Right cardiac atrium (tissue), 5 donors: ENCODE data around the gene SLC15A3. TPM values are rescaled to one million over a fixed set of nuclear protein-coding genes. Genes with fewer than 3 reads are reported as not detected.

Experiments
- ATAC-seq, 2 donors: fragments of 200-7000 bp; cut with Tn5 transposase; one replicate each; pipeline versions ENCODE4 v1.8.0 to v1.9.1; 2020; ENCODE audit warnings: moderate library complexity in 2 of 2, mild to moderate bottlenecking in 1 of 2
- DNase-seq, 3 donors: peaks; one replicate each; pipeline ENCODE4 v3.0.0-alpha.2; 2020
- H3K27ac ChIP-seq: one replicate; pipeline ENCODE4 v1.5.1; 2013; ENCODE audit warnings: mild to moderate bottlenecking, low read length, control low read depth, moderate library complexity
- H3K27me3 ChIP-seq: one replicate; pipeline ENCODE4 v1.6.1; 2013; ENCODE audit not compliant: control insufficient read depth, insufficient read depth
- H3K4me1 ChIP-seq: one replicate; pipeline ENCODE4 v1.6.1; 2013; ENCODE audit warnings: low read length; ENCODE audit not compliant: control insufficient read depth, insufficient read depth
- H3K4me3 ChIP-seq: one replicate; pipeline ENCODE4 v1.5.1; 2013; ENCODE audit warnings: low read length, control low read depth
- H3K9me3 ChIP-seq: one replicate; pipeline ENCODE4 v1.6.1; 2013; ENCODE audit warnings: low read length; ENCODE audit not compliant: control insufficient read depth
- WGBS: extraction: QIAGEN DNeasy Blood & Tissue Kit; methylation state at CpG from one replicate; pipeline ENCODE4 v1.1.7; 2013; 5-methylcytosine and 5-hydroxymethylcytosine counted together
- intact Hi-C, 4 donors: fragments of 100-400 bp; cut with DNase I; formaldehyde crosslinking; loops; one replicate each; pipeline versions ENCODE4 v1.11.0 to v1.14.0; 2022 to 2023
- polyA plus RNA-seq: library from polyadenylated mRNA; stranded (reverse); fragments of 200-250 nt; gene quantifications from one replicate; pipeline ENCODE4 v1.2.3, GENCODE V29; 2013
- total RNA-seq, 4 donors: library from RNA; stranded (reverse); fragmentation: NEBNext Ultra II Directional; extraction: Animal tissue kit (Norgen Biotek cat#: 25700); gene quantifications; one replicate each; pipeline ENCODE4 v1.2.1, GENCODE V29; 2021
- donor health status: healthy with polysubstance abuse.
- donor health status: DM: no; HTN: yes; CAD: no.
- donor health status: DM: no; HTN: no; CAD: no.
- donor health status: DM: no; HTN: yes; CAD: no; lungs with severe emphysema.
- donor health status: DM: yes; HTN: yes; CAD: no.

The SLC15A3 gene
- total and polyA plus RNA-seq, 5 donors = 17.4 to 24.7 (median 23.2) TPM

DNA sequence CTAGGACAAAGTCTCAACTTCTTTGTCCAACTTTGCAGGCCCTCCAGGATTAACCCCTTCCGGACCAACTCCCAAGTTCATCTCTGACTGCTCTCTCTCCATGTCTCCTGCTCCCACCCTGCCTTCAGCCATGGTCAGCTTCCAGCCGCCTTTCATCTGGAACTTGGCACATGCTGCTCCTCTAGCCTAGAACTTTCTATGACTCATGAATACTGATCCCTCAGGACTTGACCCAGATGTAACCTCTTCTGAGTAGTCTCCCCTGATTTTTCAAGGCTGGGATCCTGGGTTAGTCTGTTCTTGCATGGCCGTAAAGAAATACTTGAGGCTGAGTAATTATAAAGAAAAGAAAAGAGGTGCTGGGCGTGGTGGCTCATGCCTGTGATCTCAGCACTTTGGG is 5.2 kb upstream of the SLC15A3 start:
- ATAC-seq = peak in 1 of 2 donors; percentile 11
- intact Hi-C loops = no loop called here
- WGBS = 81% methylated on average over 4 of the region's 4 CpGs

DNA sequence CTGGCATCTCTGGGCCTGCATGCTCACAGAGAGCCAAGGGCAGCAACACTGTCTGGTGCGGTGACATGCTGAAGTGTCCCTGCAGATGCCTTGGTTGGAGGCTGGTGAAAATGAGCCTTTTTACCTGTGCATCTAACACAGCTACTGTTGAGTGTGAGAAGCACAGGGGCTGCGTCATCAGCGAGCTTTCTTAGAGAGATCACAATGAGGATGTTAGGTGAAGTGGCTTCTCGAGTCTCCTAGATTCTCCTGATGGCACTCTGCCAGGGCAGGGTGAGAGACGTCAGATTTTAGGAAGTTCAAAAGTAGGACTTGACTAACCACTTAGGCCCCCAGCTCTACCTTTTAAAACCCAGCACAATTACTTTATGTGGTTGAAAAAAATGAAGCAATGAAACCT is 3.6 kb upstream of the SLC15A3 start:
- 47% methylated on average over 5 of the region's 5 CpGs for WGBS
- intact Hi-C loops = no loop called here
- Histone ChIP-seq H3K27me3 (no peaks in the 10 kb centered on the region), H3K9me3 (no peaks in the 10 kb centered on the region), H3K4me3 (no peak overlapping the region), H3K4me1 (no peaks in the 10 kb centered on the region), H3K27ac (no peak overlapping the region)
- DNase-seq (no peak), ATAC-seq (no peak)

More for the DNA sequence above, 5.2 kb upstream of the SLC15A3 start:
- Histone ChIP-seq H3K4me3 (no peak overlapping the region), H3K4me1 (no peaks in the 10 kb centered on the region), H3K9me3 (no peaks in the 10 kb centered on the region), H3K27me3 (no peaks in the 10 kb centered on the region), H3K27ac (no peak overlapping the region)
- peak in 1 of 3 donors; percentile 62 for DNase-seq

DNA sequence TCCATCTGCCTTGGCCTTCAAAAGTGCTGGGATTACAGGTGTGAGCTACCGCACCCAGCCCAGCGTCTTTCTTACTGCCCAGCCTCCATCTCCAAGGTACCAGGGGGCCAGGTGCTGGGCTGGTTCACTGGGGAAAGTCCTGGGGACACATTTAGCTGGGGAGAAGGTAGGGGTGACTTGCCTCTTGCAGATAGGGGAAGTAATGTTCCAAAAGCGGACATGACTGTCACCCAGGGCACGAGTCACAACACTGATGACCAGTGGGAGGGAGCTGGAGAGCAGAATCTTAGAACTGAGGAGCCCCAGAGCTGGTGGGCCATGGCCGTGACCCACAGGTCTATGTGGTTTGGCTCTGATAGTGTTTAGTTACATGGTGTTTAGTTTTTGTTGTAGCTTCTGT is 2.4 kb upstream of the SLC15A3 start:
- intact Hi-C loops = no loop called here
- 81% methylated on average over 5 of the region's 5 CpGs for WGBS
- Histone ChIP-seq H3K9me3 (no peaks in the 10 kb centered on the region), H3K27me3 (no peaks in the 10 kb centered on the region), H3K4me3 (no peak overlapping the region), H3K4me1 (no peaks in the 10 kb centered on the region), H3K27ac (no peak overlapping the region)
- DNase-seq (no peak), ATAC-seq (no peak)

DNA sequence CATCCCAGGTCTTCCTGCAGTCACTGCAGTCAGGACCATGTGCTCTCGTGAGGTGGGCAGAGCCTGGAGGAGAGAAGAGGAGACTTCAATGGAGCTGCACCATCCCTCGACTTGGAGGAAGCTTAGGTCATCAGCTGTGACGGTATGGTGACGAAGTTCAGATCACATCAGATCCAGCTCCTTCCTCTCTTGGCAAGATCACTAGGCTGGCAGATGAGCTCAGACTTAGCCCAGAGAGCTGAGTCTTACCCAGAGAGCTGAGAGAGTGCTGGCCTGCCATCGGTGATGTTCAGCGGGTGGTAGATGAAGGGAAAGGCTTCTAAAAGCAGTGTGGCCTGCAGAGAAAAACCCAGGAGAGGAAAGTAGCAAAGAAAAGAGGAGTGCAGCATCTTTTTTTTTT is 1.8 kb upstream of the SLC15A3 start:
- 73% methylated on average over 6 of the region's 6 CpGs for WGBS
- Histone ChIP-seq H3K27ac (no peak overlapping the region), H3K4me3 (no peak overlapping the region), H3K9me3 (no peaks in the 10 kb centered on the region), H3K27me3 (no peaks in the 10 kb centered on the region), H3K4me1 (no peaks in the 10 kb centered on the region)
- intact Hi-C loops = no loop called here
- ATAC-seq (no peak), DNase-seq (no peak)

DNA sequence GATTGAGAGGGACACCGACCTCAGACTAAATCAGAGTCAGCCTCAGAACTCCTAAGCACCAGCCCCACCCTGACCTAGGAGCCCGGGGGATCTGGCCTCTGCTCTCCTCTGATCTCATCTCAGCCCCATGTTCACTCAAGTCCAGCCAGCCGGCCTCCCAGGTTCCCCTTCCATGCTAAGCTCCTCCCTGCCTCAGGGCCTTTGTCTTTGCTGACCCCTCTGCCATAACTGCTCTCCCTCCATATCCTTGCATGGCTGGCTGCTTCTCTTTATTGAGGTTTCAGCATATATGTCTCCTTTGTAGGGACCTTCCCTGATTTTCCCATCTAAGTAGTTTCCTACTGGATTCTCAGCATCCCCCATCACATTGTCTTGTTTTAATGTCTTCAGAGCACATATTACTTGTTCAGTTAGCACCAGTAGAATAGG is 780 bp upstream of the SLC15A3 start:
- no peaks in the 10 kb centered on the region for H3K9me3 ChIP-seq
- DNase-seq (peak in 2 of 3 donors; percentile 74 to 77), ATAC-seq (peak in 1 of 2 donors; percentile 44)
- intact Hi-C loops = no loop called here
- H3K27me3 ChIP-seq = no peaks in the 10 kb centered on the region
- no peak overlapping the region for H3K4me3 ChIP-seq
- peak overlapping the region; percentile 27 for H3K27ac ChIP-seq
- WGBS = 28% methylated on average over 3 of the region's 3 CpGs
- H3K4me1 ChIP-seq = peaks cover 2% of the 10 kb centered on the region

DNA sequence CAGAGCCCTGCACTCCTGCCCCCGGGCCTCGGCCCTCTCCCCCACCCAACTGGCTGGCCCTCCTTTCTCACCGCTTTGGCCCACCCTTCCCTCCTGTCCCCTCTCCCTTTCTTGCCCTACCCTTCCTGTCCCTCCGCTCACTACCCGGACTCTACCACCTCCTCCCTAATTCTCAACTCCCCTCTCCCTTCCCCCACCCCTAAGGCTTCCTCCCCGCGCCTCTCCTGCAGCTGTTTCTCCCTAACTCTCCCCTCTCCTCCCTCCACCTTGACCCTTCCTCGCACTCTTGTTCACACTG is 421 bp downstream of the SLC15A3 start:
- intact Hi-C loops = no loop called here
- ATAC-seq (peak; percentile 32 to 47), DNase-seq (no peak)
- Histone ChIP-seq H3K27me3 (no peaks in the 10 kb centered on the region), H3K9me3 (no peaks in the 10 kb centered on the region), H3K4me1 (peaks cover 2% of the 10 kb centered on the region), H3K4me3 (peak overlapping the region; percentile 44), H3K27ac (peak overlapping the region; percentile 27)
- 5% methylated on average over 8 of the region's 8 CpGs for WGBS

DNA sequence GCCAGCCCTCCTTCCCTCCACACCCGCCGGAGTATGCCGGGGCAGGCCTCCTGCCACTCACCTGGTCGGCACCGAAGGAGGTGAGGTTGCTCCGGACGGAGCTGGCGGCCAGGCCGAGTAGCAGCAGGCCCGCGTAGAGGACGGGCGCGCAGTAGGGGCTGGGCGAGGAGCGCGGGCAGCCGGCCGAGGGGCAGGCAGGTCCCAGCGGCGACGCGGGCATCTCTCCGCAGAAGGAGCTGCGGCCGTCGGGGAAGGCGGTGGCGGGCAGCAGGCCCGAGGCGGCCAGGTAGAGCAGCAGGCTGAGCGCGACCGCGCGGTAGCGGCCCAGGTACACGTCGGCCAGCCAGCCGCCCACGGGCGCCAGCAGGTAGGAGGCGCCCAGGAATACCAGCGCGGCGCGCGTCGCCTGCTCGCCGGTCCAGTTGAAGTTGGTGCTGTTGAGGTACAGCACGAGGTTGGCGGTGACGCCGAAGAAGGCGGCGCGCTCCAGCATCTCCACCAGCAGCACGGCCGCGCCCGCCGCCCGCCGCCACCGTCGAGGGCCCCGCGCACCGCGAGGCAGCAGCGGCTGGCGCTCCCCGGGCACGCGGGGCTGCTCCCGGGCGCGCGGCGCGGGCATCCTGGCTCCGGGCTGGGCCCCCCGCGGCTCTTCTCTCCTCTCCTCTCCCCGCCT is 907 bp downstream of the SLC15A3 start:
- peak overlapping the region; percentile 44 for H3K4me3 ChIP-seq
- DNase-seq = peak; percentile 48 to 84 (median 73)
- peaks cover 2% of the 10 kb centered on the region for H3K4me1 ChIP-seq
- 12% methylated on average over 86 of the region's 86 CpGs for WGBS
- no peaks in the 10 kb centered on the region for H3K27me3 ChIP-seq
- peak; percentile 5 to 23 for ATAC-seq
- intact Hi-C loops = no loop called here
- no peaks in the 10 kb centered on the region for H3K9me3 ChIP-seq
- peak overlapping the region; percentile 27 for H3K27ac ChIP-seq

DNA sequence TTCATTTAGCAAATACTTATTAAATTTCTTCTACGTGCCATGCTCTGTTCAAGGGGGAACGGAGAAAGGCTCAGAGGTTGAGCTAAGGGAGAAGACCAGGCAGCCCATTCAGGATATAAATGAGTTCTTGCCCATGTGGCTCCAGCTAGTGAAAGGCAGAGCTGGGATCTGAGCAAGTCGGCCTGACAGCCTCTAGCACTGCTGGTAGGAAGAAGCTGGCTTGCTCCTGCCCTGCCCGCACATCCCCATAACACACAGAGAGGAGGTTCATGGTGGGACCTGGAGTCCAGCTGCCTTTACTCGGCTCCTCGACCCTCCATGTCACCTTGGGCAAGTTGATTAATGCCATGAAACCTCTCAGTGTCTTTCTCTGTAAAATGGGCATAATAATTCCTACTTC is 2.0 kb downstream of the SLC15A3 start:
- ATAC-seq (no peak), DNase-seq (no peak)
- H3K4me1 ChIP-seq = peaks cover 2% of the 10 kb centered on the region
- WGBS = 76% methylated on average over 6 of the region's 6 CpGs
- H3K27me3 ChIP-seq = no peaks in the 10 kb centered on the region
- intact Hi-C loops = no loop called here
- H3K27ac ChIP-seq = no peak overlapping the region
- H3K9me3 ChIP-seq = no peaks in the 10 kb centered on the region
- peak overlapping the region; percentile 21 for H3K4me3 ChIP-seq

DNA sequence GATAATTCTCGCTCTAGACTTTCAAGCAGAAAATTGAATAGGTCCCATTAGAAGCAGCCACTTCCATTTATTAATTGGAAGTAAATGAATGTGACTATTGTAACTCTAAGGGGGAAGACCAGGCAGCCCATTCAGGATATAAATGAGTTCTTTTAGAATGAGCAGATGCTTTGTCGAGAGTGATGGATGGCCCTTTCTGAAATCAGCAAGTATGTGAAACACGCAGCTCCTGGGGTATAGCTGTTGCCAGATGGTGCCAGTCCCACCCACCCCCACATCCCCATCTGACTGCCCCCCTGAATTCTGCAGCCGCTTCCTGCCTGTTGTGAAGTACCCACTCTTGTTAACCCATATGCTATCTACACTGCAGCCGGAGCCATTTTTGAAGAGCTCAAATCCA is 3.7 kb downstream of the SLC15A3 start:
- ATAC-seq = no peak
- Histone ChIP-seq H3K27ac (no peak overlapping the region), H3K4me1 (peaks cover 2% of the 10 kb centered on the region), H3K9me3 (no peaks in the 10 kb centered on the region), H3K4me3 (no peak overlapping the region), H3K27me3 (no peaks in the 10 kb centered on the region)
- intact Hi-C loops = no loop called here
- WGBS = 80% methylated on average over 5 of the region's 5 CpGs
- DNase-seq = peak in 1 of 3 donors; percentile 4

DNA sequence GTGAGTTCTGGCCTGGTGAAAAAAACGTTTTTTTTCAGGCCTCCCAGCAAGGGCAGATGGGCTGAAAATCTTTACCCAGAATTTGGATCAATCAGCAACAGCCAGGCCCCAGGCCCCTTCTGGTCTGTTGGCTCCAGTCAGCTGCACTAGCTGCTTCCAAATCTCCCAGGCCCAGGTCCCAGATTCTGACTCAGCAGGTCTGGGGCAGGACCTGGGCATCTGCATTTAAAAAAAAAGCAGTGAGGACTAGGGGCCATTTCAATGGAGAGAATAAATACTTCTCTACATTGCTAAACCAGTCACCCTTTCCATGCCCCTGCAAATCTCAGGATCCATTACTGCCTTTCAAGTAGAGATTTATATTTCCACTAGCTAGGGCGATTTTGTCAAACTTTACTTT is 4.3 kb downstream of the SLC15A3 start:
- 53% methylated on average over 2 of the region's 2 CpGs for WGBS
- H3K27ac ChIP-seq = no peak overlapping the region
- peaks cover 2% of the 10 kb centered on the region for H3K4me1 ChIP-seq

DNA sequence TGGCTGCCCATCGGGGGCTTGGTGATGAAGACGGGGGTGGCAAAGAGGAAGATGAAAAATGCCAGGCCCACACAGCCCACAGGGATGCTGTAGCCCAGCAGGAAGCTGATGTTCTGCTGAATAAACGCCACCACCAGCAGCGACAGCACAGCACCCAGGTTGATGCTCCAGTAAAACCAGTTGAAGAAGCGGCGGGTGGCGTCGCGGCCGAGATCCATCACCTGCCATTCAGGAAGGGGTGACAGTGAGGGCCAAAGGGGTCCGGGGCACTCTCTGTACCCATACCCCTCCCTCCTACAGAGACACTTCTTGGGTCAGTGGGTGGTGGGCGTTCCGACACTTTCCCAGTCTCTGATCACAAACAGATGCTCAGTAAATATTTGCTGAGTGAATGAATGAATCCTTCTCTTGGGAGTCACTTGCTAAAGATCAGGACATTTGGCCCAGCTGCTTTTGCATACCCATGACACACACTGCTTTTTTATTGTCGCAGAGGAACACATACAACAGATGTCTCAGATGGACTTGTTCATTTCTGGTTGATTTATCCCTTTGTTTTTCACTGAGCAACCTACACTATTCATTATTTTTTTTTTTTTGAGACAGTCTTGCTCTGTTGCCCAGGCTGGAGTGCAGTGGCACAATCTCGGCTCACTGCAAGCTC is 5.2 kb downstream of the SLC15A3 start:
- WGBS = 86% methylated on average over 15 of the region's 15 CpGs
- Histone ChIP-seq H3K27me3 (no peaks in the 10 kb centered on the region), H3K4me1 (peaks cover 2% of the 10 kb centered on the region), H3K9me3 (no peaks in the 10 kb centered on the region), H3K4me3 (no peak overlapping the region), H3K27ac (no peak overlapping the region)
- intact Hi-C loops = no loop called here
- DNase-seq (peak in 2 of 3 donors; percentile 11 to 53), ATAC-seq (no peak)

More for the DNA sequence above, 4.3 kb downstream of the SLC15A3 start:
- H3K9me3 ChIP-seq = no peaks in the 10 kb centered on the region
- no peaks in the 10 kb centered on the region for H3K27me3 ChIP-seq
- no peak for ATAC-seq
- DNase-seq = peak in 1 of 3 donors; percentile 41
- H3K4me3 ChIP-seq = no peak overlapping the region
- intact Hi-C loops = no loop called here
